Endodermal cell (in vitro differentiated cells): ENCODE data around the gene CPM. TPM values are rescaled to one million over a fixed set of nuclear protein-coding genes. Genes with fewer than 3 reads are reported as not detected.
A peak's percentile ranks its signal among the peaks of the same experiment; 100 is the strongest.
"Not testable (repeated sequence)": the region's sequence is repeated elsewhere in the genome, so short reads cannot be mapped to it uniquely, and the experiment has no call there.

Experiments used
- DNase-seq: peaks from one replicate; pipeline ENCODE4 v3.0.0-alpha.2; 2017
- H3K27ac ChIP-seq: 2 replicates; pipeline ENCODE4 v1.5.1; 2013; ENCODE audit warnings: mild to moderate bottlenecking, low read depth, low read length, moderate library complexity
- H3K27me3 ChIP-seq: 2 replicates; pipeline ENCODE4 v1.6.1; 2013; ENCODE audit warnings: mild to moderate bottlenecking, low read length, moderate library complexity; ENCODE audit not compliant: insufficient read depth, control insufficient read depth, poor library complexity, severe bottlenecking
- H3K36me3 ChIP-seq: 2 replicates; pipeline ENCODE4 v1.7.0; 2013; ENCODE audit warnings: mild to moderate bottlenecking, low read length, moderate library complexity; ENCODE audit not compliant: control insufficient read depth, insufficient read depth
- H3K4me1 ChIP-seq: one replicate; pipeline ENCODE4 v1.7.0; 2013; ENCODE audit warnings: low read length; ENCODE audit not compliant: control insufficient read depth, insufficient read depth
- H3K4me3 ChIP-seq: 2 replicates; pipeline ENCODE4 v1.5.1; 2013; ENCODE audit warnings: mild to moderate bottlenecking, low read length, moderate library complexity
- H3K9ac ChIP-seq: 2 replicates; pipeline ENCODE4 v1.6.1; 2013; ENCODE audit warnings: mild to moderate bottlenecking, low read length, moderate library complexity; ENCODE audit not compliant: poor library complexity, severe bottlenecking; ENCODE audit errors: extremely low read depth
- H3K9me3 ChIP-seq: 2 replicates; pipeline ENCODE4 v1.6.1; 2013; ENCODE audit warnings: mild to moderate bottlenecking, low read length, moderate library complexity; ENCODE audit not compliant: control insufficient read depth
- H3K27ac Mint-ChIP-seq: 2 replicates; pipeline ENCODE4 v1.8.0; 2020; ENCODE audit warnings: mixed read lengths
- H3K27me3 Mint-ChIP-seq: 2 replicates; pipeline ENCODE4 v1.8.0; 2021; ENCODE audit warnings: mild to moderate bottlenecking, mixed read lengths; ENCODE audit not compliant: insufficient read depth
- H3K36me3 Mint-ChIP-seq: 2 replicates; pipeline ENCODE4 v1.8.0; 2020; ENCODE audit warnings: low read depth, mixed read lengths
- H3K4me1 Mint-ChIP-seq: 2 replicates; pipeline ENCODE4 v1.8.0; 2020; ENCODE audit warnings: mixed read lengths
- H3K4me3 Mint-ChIP-seq: 2 replicates; pipeline ENCODE4 v1.8.0; 2020; ENCODE audit warnings: mild to moderate bottlenecking, moderate library complexity, mixed read lengths
- H3K9me3 Mint-ChIP-seq: 2 replicates; pipeline ENCODE4 v1.8.0; 2020; ENCODE audit warnings: mild to moderate bottlenecking, mixed read lengths
- CTCF ChIP-seq: fragments of 200-600 bp; sonication (generic); conservative IDR thresholded peaks from 2 replicates; pipeline ENCODE4 v1.5.0; 2021; ENCODE audit warnings: antibody characterized with exemption, mild to moderate bottlenecking
- WGBS, 2 experiments: methylation state at CpG; one replicate each; pipeline versions ENCODE4 v1.1.5 to v1.1.7; 2013; ENCODE audit warnings: missing lambda C conversion rate in 2 of 2, mixed read lengths in 1 of 2; ENCODE audit not compliant: insufficient coverage in 1 of 2, insufficient read length in 1 of 2; 5-methylcytosine and 5-hydroxymethylcytosine counted together
- total RNA-seq, 2 donors: library from RNA; stranded (reverse); fragmentation: NEBNext Ultra II Directional in 1 of 2; extraction: Animal tissue kit (Norgen Biotek cat#: 25700) in 1 of 2; gene quantifications; 2 replicates in 1 of 2; 3 replicates in 1 of 2; pipeline ENCODE4 v1.2.1, GENCODE V29; 2021

Gene CPM
- total RNA-seq, 2 donors from 2014 or later: 0.80 to 0.86 TPM

- Mint-ChIP-seq H3K4me1 (no peaks in the 10 kb centered on the region), H3K4me3 (no peak overlapping the region), H3K27me3 (no peaks in the 10 kb centered on the region), H3K27ac (no peak overlapping the region), H3K36me3 (peaks cover 44% of the 10 kb centered on the region), H3K9me3 (no peaks in the 10 kb centered on the region)
- H3K27ac ChIP-seq: no peak overlapping the region
- peaks cover 71% of the 10 kb centered on the region for H3K36me3 ChIP-seq
- no peaks in the 10 kb centered on the region for H3K9me3 ChIP-seq
- H3K9ac ChIP-seq: no peak overlapping the region
- no peaks in the 10 kb centered on the region for H3K27me3 ChIP-seq
- H3K4me3 ChIP-seq: no peak overlapping the region
- no peaks in the 10 kb centered on the region for H3K4me1 ChIP-seq
- 87 to 100% methylated on average over 2 of the region's 2 CpGs for WGBS, 2 experiments
- DNase-seq: no peak
- TF ChIP-seq CTCF: no peak
Measured at GRCh38 chr12:68842784-68843567, 90.0 kb downstream of the CPM start.

DNA sequence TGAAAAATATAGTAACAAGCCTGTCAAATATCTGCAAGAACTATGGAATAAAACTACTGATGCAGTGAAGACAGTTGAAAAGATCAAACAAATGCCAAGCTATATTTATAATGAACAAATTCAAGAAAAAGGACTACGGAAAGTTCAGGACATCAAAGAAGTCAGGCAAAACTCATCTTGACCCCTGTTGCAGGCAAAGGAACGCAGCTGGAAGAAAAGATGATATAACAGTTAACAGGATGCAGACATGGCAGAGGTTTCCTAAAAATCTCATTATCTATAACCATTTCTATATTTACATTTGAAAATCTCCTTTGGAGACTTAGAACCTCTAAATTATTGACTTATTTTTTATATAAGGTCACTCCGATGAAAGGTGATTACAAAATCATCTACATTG lies 90.8 kb downstream of the CPM start:
- Mint-ChIP-seq H3K27ac (no peak overlapping the region), H3K4me1 (no peaks in the 10 kb centered on the region), H3K27me3 (no peaks in the 10 kb centered on the region), H3K36me3 (peaks cover 49% of the 10 kb centered on the region), H3K9me3 (no peaks in the 10 kb centered on the region), H3K4me3 (no peak overlapping the region)
- 95 to 100% methylated on average over 3 of the region's 3 CpGs for WGBS, 2 experiments
- no peak overlapping the region for H3K4me3 ChIP-seq
- no peak for DNase-seq
- H3K9ac ChIP-seq: no peak overlapping the region
- H3K27me3 ChIP-seq: no peaks in the 10 kb centered on the region
- no peak overlapping the region for H3K27ac ChIP-seq
- H3K36me3 ChIP-seq: peaks cover 78% of the 10 kb centered on the region
- no peaks in the 10 kb centered on the region for H3K4me1 ChIP-seq
- TF ChIP-seq CTCF: no peak
- no peaks in the 10 kb centered on the region for H3K9me3 ChIP-seq

DNA sequence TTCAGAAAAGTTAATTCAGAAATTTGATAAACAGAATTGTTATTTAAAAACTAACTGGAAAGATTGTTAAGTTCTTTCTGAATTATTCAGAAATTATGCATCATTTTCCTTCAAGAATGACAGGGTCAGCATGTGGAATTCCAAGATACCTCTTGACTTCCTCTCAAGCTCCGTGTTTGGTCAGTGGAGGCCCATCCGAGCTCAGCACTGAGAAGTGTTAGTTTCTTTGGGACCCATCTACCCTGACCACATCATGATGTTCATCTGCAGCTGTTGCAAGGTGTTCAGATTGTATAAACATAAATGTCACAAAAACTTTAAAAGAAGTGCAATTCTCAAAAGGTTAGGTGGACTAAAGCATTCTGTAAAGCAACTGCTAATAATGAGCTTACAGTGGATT lies 91.3 kb downstream of the CPM start:
- H3K9ac ChIP-seq: no peak overlapping the region
- H3K27me3 ChIP-seq: no peaks in the 10 kb centered on the region
- H3K4me3 ChIP-seq: no peak overlapping the region
- no peaks in the 10 kb centered on the region for H3K27me3 Mint-ChIP-seq
- H3K4me3 Mint-ChIP-seq: no peak overlapping the region
- no peak for DNase-seq
- WGBS, 2 experiments: 86 to 96% methylated on average over 1 to 2 of the region's 2 CpGs
- H3K4me1 ChIP-seq: no peaks in the 10 kb centered on the region
- no peaks in the 10 kb centered on the region for H3K4me1 Mint-ChIP-seq
- H3K9me3 Mint-ChIP-seq: no peaks in the 10 kb centered on the region
- H3K9me3 ChIP-seq: no peaks in the 10 kb centered on the region
- TF ChIP-seq CTCF: no peak
- H3K27ac ChIP-seq: no peak overlapping the region
- peaks cover 82% of the 10 kb centered on the region for H3K36me3 ChIP-seq
- peaks cover 52% of the 10 kb centered on the region for H3K36me3 Mint-ChIP-seq
- H3K27ac Mint-ChIP-seq: peak overlapping the region; percentile 30

- not testable (repeated sequence) for DNase-seq, H3K4me3 Mint-ChIP-seq, H3K27me3 ChIP-seq, H3K4me1 ChIP-seq, H3K9ac ChIP-seq, H3K4me3 ChIP-seq, H3K9me3 ChIP-seq, H3K27me3 Mint-ChIP-seq, H3K9me3 Mint-ChIP-seq, H3K27ac ChIP-seq, H3K4me1 Mint-ChIP-seq, H3K27ac Mint-ChIP-seq
- 91% methylated on average over 5 of the region's 5 CpGs; no CpG with 5 or more reads in 1 of the 2 experiments for WGBS, 2 experiments
- peaks cover 87% of the 10 kb centered on the region for H3K36me3 ChIP-seq
- H3K36me3 Mint-ChIP-seq: peaks cover 56% of the 10 kb centered on the region
Measured at GRCh38 chr12:68841175-68841574, 91.8 kb downstream of the CPM start.
